Heart left ventricle (tissue), 13 donors: ENCODE data around the gene CHCHD4.

Experiments
- POLR2A ChIP-seq, 2 donors: fragments of 450-650 bp; IDR thresholded peaks; one replicate each; pipeline ENCODE4 v1.6.1; 2017; ENCODE audit warnings: antibody characterized with exemption in 2 of 2, mild to moderate bottlenecking in 2 of 2, moderate library complexity in 2 of 2
- TF ChIP-seq, protein P1 (sequence below), 12 donors: fragments of 200-600 bp; sonication (generic) in 4 of 12; IDR thresholded peaks; one replicate each; pipeline versions ENCODE4 v1.5.0 to v1.8.0; 2018 to 2022; ENCODE audit warnings: antibody characterized with exemption in 12 of 12, mild to moderate bottlenecking in 5 of 12
- donor health status: ischemic (EF 13 %, LVEDD 7.1; RV severe dilation, severe dysfunction).
- donor health status: DM: no; HTN: yes; CAD: no.
- donor health status: DM: no; HTN: no; CAD: no.
- donor health status: ischemic (EF 25% LVEDD 6.9; RV normal size, moderate dysfunction).
- donor health status: ischemic (EF 25% LVEDD 5.7; RV mildly dilated, moderate dysfunction).
- donor health status: ischemic (EF 35%, LVEDD 5.7; RV mildly dilated, moderate dysfunction).
- donor health status: nonischemic (EF 11% LVEDD 7.7; RV severe dilation, severe dysfunction).
- donor health status: DM: yes; HTN: yes; CAD: no.
- donor health status: PGD.
- donor health status: ischemic (EF 29% LVEDD 5.4; RV normal size, mild dysfunction).
- donor health status: nonischemic (EF 23%, LVEDD 6.1; RV moderate dilation, normal function).

DNA sequence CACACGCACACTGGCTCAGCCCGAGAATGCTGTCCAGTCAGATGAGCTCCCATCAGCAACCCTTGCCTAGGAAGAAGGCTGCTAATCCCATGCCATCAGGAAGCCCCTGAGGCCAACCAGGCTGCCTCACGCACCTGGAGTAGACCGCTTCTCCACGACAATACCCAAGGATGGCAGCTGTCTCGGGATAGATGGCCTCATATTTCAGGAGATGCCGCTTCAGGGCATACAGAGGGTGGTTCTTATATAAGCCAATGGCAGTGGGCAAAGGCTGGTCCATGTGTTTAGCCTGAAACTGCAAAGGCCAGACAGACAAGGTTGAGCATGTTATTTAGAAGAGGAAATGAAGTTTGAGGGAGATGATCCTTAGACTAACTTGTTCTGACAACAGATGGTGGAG is 31.5 kb upstream of the CHCHD4 start:
- TF ChIP-seq POLR2A (IDR thresholded peaks at IDR 0.05), result no peak
- TF ChIP-seq, protein P1, sequence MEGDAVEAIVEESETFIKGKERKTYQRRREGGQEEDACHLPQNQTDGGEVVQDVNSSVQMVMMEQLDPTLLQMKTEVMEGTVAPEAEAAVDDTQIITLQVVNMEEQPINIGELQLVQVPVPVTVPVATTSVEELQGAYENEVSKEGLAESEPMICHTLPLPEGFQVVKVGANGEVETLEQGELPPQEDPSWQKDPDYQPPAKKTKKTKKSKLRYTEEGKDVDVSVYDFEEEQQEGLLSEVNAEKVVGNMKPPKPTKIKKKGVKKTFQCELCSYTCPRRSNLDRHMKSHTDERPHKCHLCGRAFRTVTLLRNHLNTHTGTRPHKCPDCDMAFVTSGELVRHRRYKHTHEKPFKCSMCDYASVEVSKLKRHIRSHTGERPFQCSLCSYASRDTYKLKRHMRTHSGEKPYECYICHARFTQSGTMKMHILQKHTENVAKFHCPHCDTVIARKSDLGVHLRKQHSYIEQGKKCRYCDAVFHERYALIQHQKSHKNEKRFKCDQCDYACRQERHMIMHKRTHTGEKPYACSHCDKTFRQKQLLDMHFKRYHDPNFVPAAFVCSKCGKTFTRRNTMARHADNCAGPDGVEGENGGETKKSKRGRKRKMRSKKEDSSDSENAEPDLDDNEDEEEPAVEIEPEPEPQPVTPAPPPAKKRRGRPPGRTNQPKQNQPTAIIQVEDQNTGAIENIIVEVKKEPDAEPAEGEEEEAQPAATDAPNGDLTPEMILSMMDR (IDR thresholded peaks at IDR 0.05), result no peak
